Liver (tissue), 9 donors: ENCODE data around the gene TAF11L2. TPM values are rescaled to one million over a fixed set of nuclear protein-coding genes. Genes with fewer than 3 reads are reported as not detected.

ENCODE experiments used
- DNase-seq: peaks from one replicate; pipeline ENCODE4 v3.0.0-alpha.2; 2017; ENCODE audit warnings: low spot score
- H3K27ac ChIP-seq, 2 donors: one replicate each; pipeline ENCODE4 v1.7.0; 2013; ENCODE audit warnings: inconsistent platforms in 2 of 2, low read length in 2 of 2, control low read depth in 1 of 2, low read depth in 1 of 2, mild to moderate bottlenecking in 1 of 2
- H3K27me3 ChIP-seq, 4 donors: one replicate each; pipeline versions ENCODE4 v1.6.1 to v1.7.0; 2013; ENCODE audit warnings: low read length in 3 of 4, inconsistent platforms in 1 of 4, mild to moderate bottlenecking in 1 of 4, moderate library complexity in 1 of 4; ENCODE audit not compliant: control insufficient read depth in 4 of 4, insufficient read depth in 4 of 4
- H3K36me3 ChIP-seq, 4 donors: one replicate each; pipeline versions ENCODE4 v1.6.1 to v1.7.0; 2013; ENCODE audit warnings: low read length in 3 of 4, mild to moderate bottlenecking in 3 of 4, low read depth in 1 of 4, moderate library complexity in 1 of 4; ENCODE audit not compliant: control insufficient read depth in 4 of 4, insufficient read depth in 3 of 4
- H3K4me1 ChIP-seq, 4 donors: one replicate each; pipeline versions ENCODE4 v1.6.1 to v1.7.0; 2013; ENCODE audit warnings: low read length in 3 of 4, mild to moderate bottlenecking in 3 of 4, moderate library complexity in 1 of 4; ENCODE audit not compliant: control insufficient read depth in 4 of 4, insufficient read depth in 4 of 4
- H3K4me3 ChIP-seq, 3 donors: one replicate each; pipeline versions ENCODE4 v1.6.1 to v1.7.0; 2013; ENCODE audit warnings: low read length in 3 of 3, control low read depth in 1 of 3, low read depth in 1 of 3, mild to moderate bottlenecking in 1 of 3
- H3K9ac ChIP-seq, 2 donors: one replicate each; pipeline ENCODE4 v1.7.0; 2013; ENCODE audit warnings: low read length in 2 of 2, mild to moderate bottlenecking in 2 of 2, moderate library complexity in 2 of 2, control low read depth in 1 of 2, low read depth in 1 of 2
- H3K9me3 ChIP-seq, 4 donors: one replicate each; pipeline versions ENCODE4 v1.6.1 to v1.7.0; 2013; ENCODE audit warnings: low read length in 3 of 4; ENCODE audit not compliant: control insufficient read depth in 4 of 4
- EGR1 ChIP-seq, 2 donors: IDR thresholded peaks; 2 replicates each; pipeline ENCODE4 v1.6.1; 2016 to 2018; ENCODE audit warnings: antibody characterized with exemption in 2 of 2, low read depth in 2 of 2
- FOXA1 ChIP-seq: IDR thresholded peaks from 2 replicates; pipeline ENCODE4 v1.6.1; 2016; ENCODE audit warnings: antibody characterized with exemption
- FOXA2 ChIP-seq: IDR thresholded peaks from 2 replicates; pipeline ENCODE4 v1.6.1; 2016; ENCODE audit warnings: antibody characterized with exemption
- HNF4A ChIP-seq, 2 donors: conservative IDR thresholded peaks; 2 replicates each; pipeline ENCODE4 v1.6.1; 2016; ENCODE audit warnings: antibody characterized with exemption in 2 of 2, mild to moderate bottlenecking in 2 of 2
- HNF4G ChIP-seq: IDR thresholded peaks from 2 replicates; pipeline ENCODE4 v1.6.1; 2016; ENCODE audit warnings: antibody characterized with exemption
- NR2F2 ChIP-seq: IDR thresholded peaks from 2 replicates; pipeline ENCODE4 v1.6.1; 2016; ENCODE audit warnings: antibody characterized with exemption
- RAD21 ChIP-seq, 2 donors: IDR thresholded peaks; 2 replicates each; pipeline ENCODE4 v1.6.1; 2016; ENCODE audit warnings: antibody characterized with exemption in 2 of 2, mild to moderate bottlenecking in 2 of 2
- RXRA ChIP-seq, 2 donors: IDR thresholded peaks; 2 replicates each; pipeline ENCODE4 v1.6.1; 2017 to 2018; ENCODE audit warnings: antibody characterized with exemption in 2 of 2, mild to moderate bottlenecking in 1 of 2
- SP1 ChIP-seq: IDR thresholded peaks from 2 replicates; pipeline ENCODE4 v1.6.1; 2018; ENCODE audit warnings: antibody characterized with exemption, mild to moderate bottlenecking
- WGBS: extraction: QIAGEN DNeasy Blood & Tissue Kit; methylation state at CpG from one replicate; pipeline ENCODE4 v1.1.7; 2013; 5-methylcytosine and 5-hydroxymethylcytosine counted together
- polyA plus RNA-seq, 2 donors: library from polyadenylated mRNA; stranded (reverse) in 1 of 2; unstranded in 1 of 2; fragments of 200-250 nt in 1 of 2; fragments of >200 nt in 1 of 2; fragmentation: Nextera tagmentation in 1 of 2; extraction: Ambion mirVana in 1 of 2; gene quantifications; one replicate each; pipeline versions ENCODE4 v1.2.1 to v1.2.3, GENCODE V29; 2013 to 2015
- total RNA-seq, 2 donors: library from RNA; depleted of rRNA; stranded (reverse); fragments of >200 nt; gene quantifications; one replicate each; pipeline ENCODE4 v1.2.3, GENCODE V29; 2014
- TF ChIP-seq, protein P1 (sequence below): IDR thresholded peaks from 2 replicates; pipeline ENCODE4 v1.6.1; 2016; ENCODE audit warnings: antibody characterized with exemption
- TF ChIP-seq, protein P2 (sequence below): IDR thresholded peaks from 2 replicates; pipeline ENCODE4 v1.6.1; 2016; ENCODE audit warnings: antibody characterized with exemption
- TF ChIP-seq, protein P3 (sequence below): IDR thresholded peaks from 2 replicates; pipeline ENCODE4 v1.6.1; 2016; ENCODE audit warnings: antibody characterized with exemption
- TF ChIP-seq, protein P4 (sequence below): IDR thresholded peaks from 2 replicates; pipeline ENCODE4 v1.6.1; 2016; ENCODE audit warnings: antibody characterized with exemption, mild to moderate bottlenecking
- donor health status: healthy.
- donor health status: healthy.
- donor health status: healthy.
- donor health status: healthy.
- donor health status: healthy.

The TAF11L2 gene
- total and polyA plus RNA-seq, 4 donors: not detected

DNA sequence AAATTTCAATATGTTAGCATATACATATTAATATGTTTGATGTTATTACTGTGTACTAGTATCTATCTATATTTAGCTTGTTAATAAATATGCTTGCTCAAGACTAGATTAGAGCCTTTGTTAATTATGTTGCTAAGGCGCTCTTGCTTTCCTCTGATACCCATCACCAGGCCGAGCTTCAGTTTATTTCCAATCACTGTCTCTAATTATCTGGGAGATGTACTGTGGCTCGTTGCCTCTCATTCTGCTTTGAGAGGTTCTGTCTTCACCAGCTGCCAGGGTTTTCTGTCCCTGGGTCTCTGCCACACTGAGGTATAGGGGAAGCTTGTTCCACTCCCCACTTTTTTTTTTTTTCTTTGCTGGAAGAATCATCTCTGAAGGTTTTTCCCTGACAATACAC lies 21.0 kb upstream of the TAF11L2 start:
- TF ChIP-seq, protein P1, sequence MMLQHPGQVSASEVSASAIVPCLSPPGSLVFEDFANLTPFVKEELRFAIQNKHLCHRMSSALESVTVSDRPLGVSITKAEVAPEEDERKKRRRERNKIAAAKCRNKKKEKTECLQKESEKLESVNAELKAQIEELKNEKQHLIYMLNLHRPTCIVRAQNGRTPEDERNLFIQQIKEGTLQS: no peak
- TF ChIP-seq FOXA2 (no peak), EGR1 (IDR thresholded peaks at IDR 0.05; ENCODE audit: low read depth in 2 of 2) (no peak), HNF4A (conservative IDR thresholded peaks at IDR 0.05) (no peak), RXRA (IDR thresholded peaks at IDR 0.05) (no peak), FOXA1 (no peak), RAD21 (IDR thresholded peaks at IDR 0.05) (no peak)
- TF ChIP-seq, protein P2, sequence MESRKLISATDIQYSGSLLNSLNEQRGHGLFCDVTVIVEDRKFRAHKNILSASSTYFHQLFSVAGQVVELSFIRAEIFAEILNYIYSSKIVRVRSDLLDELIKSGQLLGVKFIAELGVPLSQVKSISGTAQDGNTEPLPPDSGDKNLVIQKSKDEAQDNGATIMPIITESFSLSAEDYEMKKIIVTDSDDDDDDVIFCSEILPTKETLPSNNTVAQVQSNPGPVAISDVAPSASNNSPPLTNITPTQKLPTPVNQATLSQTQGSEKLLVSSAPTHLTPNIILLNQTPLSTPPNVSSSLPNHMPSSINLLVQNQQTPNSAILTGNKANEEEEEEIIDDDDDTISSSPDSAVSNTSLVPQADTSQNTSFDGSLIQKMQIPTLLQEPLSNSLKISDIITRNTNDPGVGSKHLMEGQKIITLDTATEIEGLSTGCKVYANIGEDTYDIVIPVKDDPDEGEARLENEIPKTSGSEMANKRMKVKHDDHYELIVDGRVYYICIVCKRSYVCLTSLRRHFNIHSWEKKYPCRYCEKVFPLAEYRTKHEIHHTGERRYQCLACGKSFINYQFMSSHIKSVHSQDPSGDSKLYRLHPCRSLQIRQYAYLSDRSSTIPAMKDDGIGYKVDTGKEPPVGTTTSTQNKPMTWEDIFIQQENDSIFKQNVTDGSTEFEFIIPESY: no peak
- TF ChIP-seq, protein P3, sequence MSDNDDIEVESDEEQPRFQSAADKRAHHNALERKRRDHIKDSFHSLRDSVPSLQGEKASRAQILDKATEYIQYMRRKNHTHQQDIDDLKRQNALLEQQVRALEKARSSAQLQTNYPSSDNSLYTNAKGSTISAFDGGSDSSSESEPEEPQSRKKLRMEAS: no peak
- Histone ChIP-seq H3K27me3 (peaks cover 0 to 2% (median 0%) of the 10 kb centered on the region in 4 donors), H3K36me3 (no peaks in the 10 kb centered on the region), H3K4me1 (no peaks in the 10 kb centered on the region), H3K4me3 (no peak overlapping the region), H3K9ac (no peak overlapping the region), H3K27ac (no peak overlapping the region), H3K9me3 (no peaks in the 10 kb centered on the region)
- DNase-seq: no peak
- 75% methylated on average over 3 of the region's 3 CpGs for WGBS

DNA sequence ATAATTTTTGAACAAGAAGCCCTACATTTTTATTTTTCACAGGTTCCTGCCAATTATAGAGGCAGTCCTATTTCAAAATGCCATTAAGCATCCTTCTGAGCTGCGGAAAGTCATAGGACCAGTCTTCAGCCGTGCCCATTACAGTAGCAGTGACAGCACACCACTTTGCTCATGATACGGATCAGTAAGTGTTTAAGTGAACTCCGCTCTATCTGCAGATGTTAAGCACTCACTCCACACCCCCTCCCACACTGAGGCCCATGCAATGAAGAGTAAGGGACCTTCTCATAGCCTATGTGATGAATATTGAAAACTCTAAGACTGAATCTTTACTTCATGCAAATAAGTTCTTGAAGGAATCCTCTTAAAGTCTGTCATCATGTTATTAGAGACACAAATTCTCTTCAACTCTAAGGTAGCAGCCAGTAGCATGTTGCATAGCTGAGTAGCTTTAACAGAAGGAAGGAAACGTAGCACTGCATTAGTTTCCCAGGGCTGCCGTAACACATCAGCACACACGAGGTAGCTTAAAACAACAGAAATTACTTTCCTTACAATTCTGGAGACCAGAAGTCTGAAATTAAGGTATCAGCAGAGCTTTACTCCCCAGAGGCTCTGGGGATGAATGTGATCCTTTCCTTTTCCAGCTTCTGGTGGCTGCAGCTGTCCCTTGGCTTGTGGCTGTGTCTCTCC lies 20.3 kb upstream of the TAF11L2 start:
- 63% methylated on average over 7 of the region's 7 CpGs for WGBS
- H3K36me3 ChIP-seq: no peaks in the 10 kb centered on the region
- H3K4me1 ChIP-seq: no peaks in the 10 kb centered on the region
- no peak for DNase-seq
- H3K4me3 ChIP-seq: no peak overlapping the region
- peaks cover 0 to 2% (median 0%) of the 10 kb centered on the region in 4 donors for H3K27me3 ChIP-seq
- no peak overlapping the region for H3K27ac ChIP-seq
- no peaks in the 10 kb centered on the region for H3K9me3 ChIP-seq
- no peak overlapping the region for H3K9ac ChIP-seq
- TF ChIP-seq, protein P3: no peak
- TF ChIP-seq, protein P4, sequence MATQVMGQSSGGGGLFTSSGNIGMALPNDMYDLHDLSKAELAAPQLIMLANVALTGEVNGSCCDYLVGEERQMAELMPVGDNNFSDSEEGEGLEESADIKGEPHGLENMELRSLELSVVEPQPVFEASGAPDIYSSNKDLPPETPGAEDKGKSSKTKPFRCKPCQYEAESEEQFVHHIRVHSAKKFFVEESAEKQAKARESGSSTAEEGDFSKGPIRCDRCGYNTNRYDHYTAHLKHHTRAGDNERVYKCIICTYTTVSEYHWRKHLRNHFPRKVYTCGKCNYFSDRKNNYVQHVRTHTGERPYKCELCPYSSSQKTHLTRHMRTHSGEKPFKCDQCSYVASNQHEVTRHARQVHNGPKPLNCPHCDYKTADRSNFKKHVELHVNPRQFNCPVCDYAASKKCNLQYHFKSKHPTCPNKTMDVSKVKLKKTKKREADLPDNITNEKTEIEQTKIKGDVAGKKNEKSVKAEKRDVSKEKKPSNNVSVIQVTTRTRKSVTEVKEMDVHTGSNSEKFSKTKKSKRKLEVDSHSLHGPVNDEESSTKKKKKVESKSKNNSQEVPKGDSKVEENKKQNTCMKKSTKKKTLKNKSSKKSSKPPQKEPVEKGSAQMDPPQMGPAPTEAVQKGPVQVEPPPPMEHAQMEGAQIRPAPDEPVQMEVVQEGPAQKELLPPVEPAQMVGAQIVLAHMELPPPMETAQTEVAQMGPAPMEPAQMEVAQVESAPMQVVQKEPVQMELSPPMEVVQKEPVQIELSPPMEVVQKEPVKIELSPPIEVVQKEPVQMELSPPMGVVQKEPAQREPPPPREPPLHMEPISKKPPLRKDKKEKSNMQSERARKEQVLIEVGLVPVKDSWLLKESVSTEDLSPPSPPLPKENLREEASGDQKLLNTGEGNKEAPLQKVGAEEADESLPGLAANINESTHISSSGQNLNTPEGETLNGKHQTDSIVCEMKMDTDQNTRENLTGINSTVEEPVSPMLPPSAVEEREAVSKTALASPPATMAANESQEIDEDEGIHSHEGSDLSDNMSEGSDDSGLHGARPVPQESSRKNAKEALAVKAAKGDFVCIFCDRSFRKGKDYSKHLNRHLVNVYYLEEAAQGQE: no peak
- no peak for TF ChIP-seq HNF4G
- TF ChIP-seq SP1: no peak
- TF ChIP-seq, protein P1: no peak
- no peak for TF ChIP-seq NR2F2
- TF ChIP-seq EGR1 (IDR thresholded peaks at IDR 0.05; ENCODE audit: low read depth in 2 of 2): no peak
